ENCODE data around the gene IPPK. TPM values are rescaled to one million over a fixed set of nuclear protein-coding genes. Genes with fewer than 3 reads are reported as not detected.
A peak's percentile ranks its signal among the peaks of the same experiment; 100 is the strongest.
"Not testable (repeated sequence)": the region's sequence is repeated elsewhere in the genome, so short reads cannot be mapped to it uniquely, and the experiment has no call there.

Gene IPPK
- total RNA-seq, 2 experiments from 2014 or later: 12.5 to 15.8 TPM

GRCh38 chr9:92627651-92628050 lies 42.3 kb downstream of the IPPK start:
- CTCF ChIA-PET: no interaction called here
- Mint-ChIP-seq H3K9me3 (no peaks in the 10 kb centered on the region), H3K36me3 (ENCODE audit: low read depth) (peaks cover 44% of the 10 kb centered on the region), H3K4me1 (ENCODE audit: low read depth) (peaks cover 20% of the 10 kb centered on the region), H3K4me3 (no peak overlapping the region), H3K27ac (no peak overlapping the region), H3K27me3 (no peaks in the 10 kb centered on the region)
- POLR2A ChIA-PET: no interaction called here
- intact Hi-C loops (cut with micrococcal nuclease): no loop called here
- TF ChIP-seq CTCF (IDR thresholded peaks at IDR 0.05): no peak
- no peak for ATAC-seq
- DNase-seq: no peak

- Mint-ChIP-seq H3K4me1 (ENCODE audit: low read depth) (peaks cover 10% of the 10 kb centered on the region), H3K9me3 (no peaks in the 10 kb centered on the region), H3K27ac (peak overlapping the region; percentile 10), H3K4me3 (no peak overlapping the region), H3K27me3 (no peaks in the 10 kb centered on the region), H3K36me3 (ENCODE audit: low read depth) (peaks cover 35% of the 10 kb centered on the region)
- no peak for ATAC-seq
- ChIA-PET CTCF (no interaction called here), POLR2A (interaction anchor here (1.0 kb wide), 1 partner anchor 358 kb away, joined by 3 read pairs; no protein-coding TSS in a partner anchor)
- intact Hi-C loops (cut with micrococcal nuclease): no loop called here
- TF ChIP-seq CTCF (IDR thresholded peaks at IDR 0.05): no peak
- no peak for DNase-seq
Measured at GRCh38 chr9:92626484-92626883, 43.4 kb downstream of the IPPK start.

DNA sequence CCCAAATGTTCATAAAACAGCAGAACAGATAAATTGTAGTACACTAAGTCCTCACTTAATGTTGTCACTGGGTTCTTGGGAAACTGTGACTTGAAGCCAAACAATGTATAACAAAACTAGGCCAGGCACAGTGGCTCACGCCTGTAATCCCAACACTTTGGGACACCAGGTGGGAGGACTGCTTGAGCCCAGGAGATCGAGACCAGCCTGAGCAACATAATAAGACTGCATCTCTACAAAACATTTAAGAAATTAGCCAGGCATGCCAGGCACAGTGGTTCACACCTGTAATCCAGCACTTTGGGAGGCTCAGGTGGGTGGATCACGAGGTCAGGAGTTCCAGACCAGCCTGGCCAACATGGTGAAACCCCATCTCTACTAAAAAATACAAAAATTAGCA lies 46.0 kb downstream of the IPPK start:
- H3K4me3 Mint-ChIP-seq; intact Hi-C loops (cut with micrococcal nuclease); H3K4me1 Mint-ChIP-seq (ENCODE audit: low read depth); H3K27ac Mint-ChIP-seq; DNase-seq; H3K27me3 Mint-ChIP-seq; POLR2A ChIA-PET; H3K9me3 Mint-ChIP-seq; CTCF ChIA-PET; ATAC-seq: not testable (repeated sequence)
- H3K36me3 Mint-ChIP-seq (ENCODE audit: low read depth): peaks cover 30% of the 10 kb centered on the region

GRCh38 chr9:92620845-92621244 lies 49.1 kb downstream of the IPPK start:
- DNase-seq: no peak

DNA sequence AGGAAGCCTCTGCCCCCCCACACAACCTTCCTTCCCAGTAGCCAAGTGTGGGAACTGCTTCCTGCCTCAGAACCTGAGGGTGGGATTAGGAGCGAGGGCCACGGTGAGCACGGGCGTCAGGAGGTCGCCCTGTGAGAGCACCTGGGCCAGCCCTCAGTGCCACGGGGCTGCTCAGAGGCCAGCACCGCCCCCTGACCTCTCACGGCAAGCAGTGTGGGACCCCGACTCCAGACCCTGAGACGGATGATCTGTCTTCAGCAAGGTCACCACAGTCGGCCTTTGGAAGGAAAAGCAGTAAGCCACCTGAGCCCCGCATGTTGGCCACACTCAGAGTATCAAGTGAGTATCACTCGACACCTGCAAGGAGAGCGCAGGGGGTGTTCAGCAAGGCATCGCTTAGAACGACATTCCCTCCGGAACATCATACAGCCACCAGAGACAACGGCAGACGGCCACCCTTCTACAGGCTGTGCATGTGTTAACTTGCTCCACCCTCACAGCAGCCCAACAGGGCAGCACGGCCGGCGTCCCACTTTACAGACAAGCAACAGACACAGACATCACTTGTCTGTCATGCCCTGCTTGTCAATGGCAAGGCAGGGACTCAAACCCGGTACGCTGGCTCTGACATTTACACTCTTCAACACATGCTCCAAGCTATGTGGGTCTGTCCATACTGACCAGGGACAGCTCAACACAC lies 50.2 kb downstream of the IPPK start:
- H3K27ac Mint-ChIP-seq: no peak overlapping the region
- no peaks in the 10 kb centered on the region for H3K9me3 Mint-ChIP-seq
- TF ChIP-seq CTCF (IDR thresholded peaks at IDR 0.05): no peak
- H3K4me1 Mint-ChIP-seq (ENCODE audit: low read depth): no peaks in the 10 kb centered on the region
- ATAC-seq: no peak
- H3K27me3 Mint-ChIP-seq: no peaks in the 10 kb centered on the region
- no peak overlapping the region for H3K4me3 Mint-ChIP-seq
- DNase-seq: no peak
- ChIA-PET CTCF (interaction anchor here (1.1 kb wide), 1 partner anchor 486 kb away, joined by 3 read pairs; no protein-coding TSS in a partner anchor), POLR2A (interaction anchor here (1.2 kb wide), 1 partner anchor 163 kb away, joined by 5 read pairs; no protein-coding TSS in a partner anchor)
- H3K36me3 Mint-ChIP-seq (ENCODE audit: low read depth): peaks cover 24% of the 10 kb centered on the region
- intact Hi-C loops (cut with micrococcal nuclease): no loop called here

More at GRCh38 chr9:92620845-92621244, 49.1 kb downstream of the IPPK start:
- Mint-ChIP-seq H3K9me3 (no peaks in the 10 kb centered on the region), H3K36me3 (ENCODE audit: low read depth) (peaks cover 18% of the 10 kb centered on the region), H3K27me3 (no peaks in the 10 kb centered on the region), H3K4me1 (ENCODE audit: low read depth) (peaks cover 4% of the 10 kb centered on the region), H3K27ac (no peak overlapping the region), H3K4me3 (no peak overlapping the region)
- POLR2A ChIA-PET: interaction anchor here (1.2 kb wide), 1 partner anchor 164 kb away, joined by 5 read pairs; no protein-coding TSS in a partner anchor
- intact Hi-C loops (cut with micrococcal nuclease): no loop called here
- CTCF ChIA-PET: interaction anchor here (1.1 to 1.2 kb wide), 2 partner anchors 14 to 487 kb away, joined by 3 read pairs; no protein-coding TSS in a partner anchor
- TF ChIP-seq CTCF (IDR thresholded peaks at IDR 0.05): no peak
- no peak for ATAC-seq

All from activated CD8-positive, alpha-beta T cell treated with anti-CD3 and anti-CD28 coated beads for 36 hours (primary cell).